Measurements from ENCODE around the gene CRHBP.

The CRHBP gene

DNA sequence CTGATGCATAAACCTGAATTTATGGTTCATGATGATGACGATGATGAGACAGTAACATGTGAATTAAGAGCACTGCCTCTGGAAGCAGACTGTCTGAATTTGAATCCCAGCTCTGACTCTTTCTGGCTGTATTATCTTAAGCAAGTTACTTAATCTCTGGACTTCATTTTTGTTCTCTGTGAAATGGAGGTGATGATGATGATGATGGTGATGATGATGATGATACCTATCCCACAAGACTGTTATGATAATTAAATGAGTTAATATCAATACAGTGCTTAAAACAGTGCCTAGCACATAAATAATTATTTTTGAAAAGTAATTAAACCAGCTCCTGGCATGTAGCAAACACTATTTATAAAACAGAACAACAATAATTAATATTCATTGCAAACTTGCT, 64.1 kb downstream of the CRHBP start:
- no peak overlapping the region for H3K27ac ChIP-seq
- TF ChIP-seq ZFX (IDR thresholded peaks at IDR 0.05; ENCODE audit: borderline replicate concordance), result no peak
- TF ChIP-seq, protein P1, sequence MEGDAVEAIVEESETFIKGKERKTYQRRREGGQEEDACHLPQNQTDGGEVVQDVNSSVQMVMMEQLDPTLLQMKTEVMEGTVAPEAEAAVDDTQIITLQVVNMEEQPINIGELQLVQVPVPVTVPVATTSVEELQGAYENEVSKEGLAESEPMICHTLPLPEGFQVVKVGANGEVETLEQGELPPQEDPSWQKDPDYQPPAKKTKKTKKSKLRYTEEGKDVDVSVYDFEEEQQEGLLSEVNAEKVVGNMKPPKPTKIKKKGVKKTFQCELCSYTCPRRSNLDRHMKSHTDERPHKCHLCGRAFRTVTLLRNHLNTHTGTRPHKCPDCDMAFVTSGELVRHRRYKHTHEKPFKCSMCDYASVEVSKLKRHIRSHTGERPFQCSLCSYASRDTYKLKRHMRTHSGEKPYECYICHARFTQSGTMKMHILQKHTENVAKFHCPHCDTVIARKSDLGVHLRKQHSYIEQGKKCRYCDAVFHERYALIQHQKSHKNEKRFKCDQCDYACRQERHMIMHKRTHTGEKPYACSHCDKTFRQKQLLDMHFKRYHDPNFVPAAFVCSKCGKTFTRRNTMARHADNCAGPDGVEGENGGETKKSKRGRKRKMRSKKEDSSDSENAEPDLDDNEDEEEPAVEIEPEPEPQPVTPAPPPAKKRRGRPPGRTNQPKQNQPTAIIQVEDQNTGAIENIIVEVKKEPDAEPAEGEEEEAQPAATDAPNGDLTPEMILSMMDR (IDR thresholded peaks at IDR 0.05), result no peak

DNA sequence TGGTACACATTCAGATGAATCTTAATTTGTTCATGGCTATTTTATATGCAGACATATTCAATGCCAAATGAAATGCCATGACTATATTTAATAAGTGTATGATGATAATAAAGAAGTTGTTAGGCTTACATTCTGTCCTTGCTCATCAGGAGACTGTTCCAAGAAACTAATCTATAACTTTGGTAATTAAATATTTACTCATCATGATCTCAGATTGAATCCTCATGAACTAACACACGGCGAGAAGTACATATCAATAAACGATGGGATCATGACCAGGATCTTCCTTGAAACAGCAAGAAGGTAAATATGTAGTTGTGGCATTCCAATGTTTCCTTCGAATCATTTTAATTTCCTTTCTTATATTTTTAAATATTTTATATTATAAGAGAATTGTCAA, 64.8 kb downstream of the CRHBP start:
- no peak overlapping the region for H3K27ac ChIP-seq
- no peak for TF ChIP-seq ZFX (IDR thresholded peaks at IDR 0.05; ENCODE audit: borderline replicate concordance)
- TF ChIP-seq, protein P1 (IDR thresholded peaks at IDR 0.05), result no peak

All from 22Rv1 (cell line).